Activated T-helper 2 cell treated with anti-CD3 and anti-CD28 coated beads, Interferon-gamma antibody, Interleukin-2, Interleukin-4, amounts not matched to agents 10 μg/mL and 5 μg/mL and 100 μg/mL, durations not matched to agents 14 hours and 24 hours and 36 hours (primary cell): ENCODE results near the gene ANKRD44. TPM values are rescaled to one million over a fixed set of nuclear protein-coding genes. Genes with fewer than 3 reads are reported as not detected.

ENCODE experiments used
- DNase-seq: peaks from one replicate; pipeline ENCODE4 v3.0.0; 2021; ENCODE audit warnings: low spot score
- H3K27ac Mint-ChIP-seq: one replicate; pipeline ENCODE4 v1.8.0; 2021; ENCODE audit warnings: mixed read lengths
- H3K27me3 Mint-ChIP-seq: one replicate; pipeline ENCODE4 v1.8.0; 2021; ENCODE audit warnings: low read depth, mixed read lengths
- H3K36me3 Mint-ChIP-seq: one replicate; pipeline ENCODE4 v1.8.0; 2021; ENCODE audit warnings: low read depth, mixed read lengths
- H3K4me1 Mint-ChIP-seq: one replicate; pipeline ENCODE4 v1.8.0; 2021; ENCODE audit warnings: low read depth, mixed read lengths
- H3K4me3 Mint-ChIP-seq: one replicate; pipeline ENCODE4 v1.8.0; 2021; ENCODE audit warnings: low read depth, mild to moderate bottlenecking, moderate library complexity, mixed read lengths
- H3K9me3 Mint-ChIP-seq: one replicate; pipeline ENCODE4 v1.8.0; 2021; ENCODE audit warnings: mixed read lengths
- intact Hi-C: fragments of 100-400 bp; cut with micrococcal nuclease; formaldehyde crosslinking; loops from one replicate; pipeline ENCODE4 v1.15.1; 2023
- total RNA-seq: library from RNA; stranded (reverse); gene quantifications from 2 replicates; pipeline ENCODE4 v1.2.3, GENCODE V29; 2022

Gene ANKRD44
- total RNA-seq, 1 donor from 2014 or later = 120 TPM

DNA sequence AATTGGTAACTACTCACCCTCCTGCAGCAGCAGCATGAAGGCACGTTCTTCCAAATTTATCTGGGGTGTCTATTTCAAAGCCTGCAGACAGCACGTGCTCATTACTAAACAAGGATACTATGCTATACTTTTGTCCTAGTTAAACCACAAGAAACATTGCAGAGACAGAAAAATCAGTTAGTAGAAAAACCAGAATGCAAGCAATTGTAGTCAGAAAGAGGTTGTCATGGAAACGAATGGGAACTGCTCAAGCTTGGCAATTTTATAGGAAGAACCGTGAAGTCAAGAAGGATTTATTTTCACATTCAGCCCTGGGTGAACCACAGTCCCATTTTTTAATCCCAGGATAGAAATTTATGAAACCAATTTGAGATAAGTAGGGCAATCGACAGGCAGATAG is 221.9 kb downstream of the ANKRD44 start:
- H3K27me3 Mint-ChIP-seq = no peaks in the 10 kb centered on the region
- no peak for DNase-seq
- H3K9me3 Mint-ChIP-seq = no peaks in the 10 kb centered on the region
- H3K36me3 Mint-ChIP-seq = peaks cover 72% of the 10 kb centered on the region
- H3K4me1 Mint-ChIP-seq = no peaks in the 10 kb centered on the region
- H3K27ac Mint-ChIP-seq = peak overlapping the region; percentile 46
- H3K4me3 Mint-ChIP-seq = no peak overlapping the region
- intact Hi-C loops = no loop called here

- Mint-ChIP-seq H3K36me3 (peaks cover 74% of the 10 kb centered on the region), H3K4me1 (no peaks in the 10 kb centered on the region), H3K27ac (no peak overlapping the region), H3K27me3 (no peaks in the 10 kb centered on the region), H3K4me3 (no peak overlapping the region), H3K9me3 (no peaks in the 10 kb centered on the region)
- no peak for DNase-seq
- intact Hi-C loops = no loop called here
Observed at GRCh38 chr2:197086500-197086899, 224.1 kb downstream of the ANKRD44 start.

DNA sequence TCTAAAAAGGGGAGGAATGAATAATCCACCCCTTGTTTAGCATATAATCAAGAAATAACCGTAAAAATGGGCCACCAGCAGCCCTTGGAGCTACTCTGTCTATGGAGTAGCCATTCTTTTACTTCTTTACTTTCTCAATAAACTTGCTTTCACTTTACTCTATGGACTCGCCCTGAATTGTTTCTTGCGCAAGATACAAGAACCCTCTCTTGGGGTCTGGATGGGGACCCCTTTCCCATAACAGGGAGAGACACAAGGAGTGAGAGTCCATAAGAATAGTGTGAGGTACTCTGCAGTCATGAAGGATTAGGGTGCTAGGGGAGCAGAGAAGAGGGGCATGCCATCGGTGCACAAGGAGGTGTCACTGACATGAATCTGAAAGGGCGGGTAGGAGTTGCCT is 224.9 kb downstream of the ANKRD44 start:
- no peaks in the 10 kb centered on the region for H3K4me1 Mint-ChIP-seq
- intact Hi-C loops = no loop called here
- H3K4me3 Mint-ChIP-seq = no peak overlapping the region
- DNase-seq = no peak
- H3K27me3 Mint-ChIP-seq = no peaks in the 10 kb centered on the region
- peaks cover 80% of the 10 kb centered on the region for H3K36me3 Mint-ChIP-seq
- no peaks in the 10 kb centered on the region for H3K9me3 Mint-ChIP-seq
- H3K27ac Mint-ChIP-seq = no peak overlapping the region

GRCh38 chr2:197081294-197081693 is 229.3 kb downstream of the ANKRD44 start:
- H3K27ac Mint-ChIP-seq = no peak overlapping the region
- no peak for DNase-seq
- intact Hi-C loops = loop anchor here (5.0 kb wide), 1 partner anchor 36 kb away; no protein-coding TSS in a partner anchor
- no peaks in the 10 kb centered on the region for H3K4me1 Mint-ChIP-seq
- peaks cover 83% of the 10 kb centered on the region for H3K36me3 Mint-ChIP-seq
- peaks cover 11% of the 10 kb centered on the region for H3K9me3 Mint-ChIP-seq
- H3K4me3 Mint-ChIP-seq = no peak overlapping the region
- no peaks in the 10 kb centered on the region for H3K27me3 Mint-ChIP-seq

DNA sequence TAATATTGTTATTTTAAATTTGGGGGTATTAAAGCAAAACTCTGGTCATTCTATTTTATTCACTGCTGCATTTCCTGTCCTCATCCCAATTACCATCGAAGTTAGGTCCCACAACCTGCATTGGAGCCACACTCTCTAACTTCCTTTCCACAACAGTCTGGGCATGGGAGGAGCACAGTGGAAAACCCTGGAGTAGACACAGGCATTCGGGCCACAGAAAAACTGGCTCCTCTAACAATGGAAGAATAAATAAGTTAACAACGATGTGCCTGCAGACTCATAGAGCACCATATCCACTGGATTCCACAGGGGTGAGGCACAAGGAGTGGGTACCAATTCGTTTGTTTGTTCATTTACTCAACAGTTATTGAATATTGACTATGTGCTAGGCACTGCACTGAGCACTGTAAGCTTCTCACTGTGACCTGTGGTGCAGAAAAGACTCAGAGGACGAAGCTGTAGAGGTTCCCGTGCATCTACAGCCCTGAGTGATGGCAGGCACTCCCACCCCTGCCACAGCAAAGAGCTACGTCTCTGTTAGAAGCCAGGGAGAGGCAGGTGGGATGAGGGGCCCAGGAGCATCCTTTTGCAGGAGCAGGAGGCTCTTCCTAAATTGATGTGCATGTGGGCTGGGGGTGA is 229.9 kb downstream of the ANKRD44 start:
- Mint-ChIP-seq H3K27me3 (no peaks in the 10 kb centered on the region), H3K9me3 (peaks cover 11% of the 10 kb centered on the region), H3K4me1 (no peaks in the 10 kb centered on the region), H3K36me3 (peaks cover 86% of the 10 kb centered on the region), H3K27ac (no peak overlapping the region), H3K4me3 (no peak overlapping the region)
- intact Hi-C loops = loop anchor here (5.0 kb wide), 1 partner anchor 37 kb away; no protein-coding TSS in a partner anchor
- DNase-seq = no peak

DNA sequence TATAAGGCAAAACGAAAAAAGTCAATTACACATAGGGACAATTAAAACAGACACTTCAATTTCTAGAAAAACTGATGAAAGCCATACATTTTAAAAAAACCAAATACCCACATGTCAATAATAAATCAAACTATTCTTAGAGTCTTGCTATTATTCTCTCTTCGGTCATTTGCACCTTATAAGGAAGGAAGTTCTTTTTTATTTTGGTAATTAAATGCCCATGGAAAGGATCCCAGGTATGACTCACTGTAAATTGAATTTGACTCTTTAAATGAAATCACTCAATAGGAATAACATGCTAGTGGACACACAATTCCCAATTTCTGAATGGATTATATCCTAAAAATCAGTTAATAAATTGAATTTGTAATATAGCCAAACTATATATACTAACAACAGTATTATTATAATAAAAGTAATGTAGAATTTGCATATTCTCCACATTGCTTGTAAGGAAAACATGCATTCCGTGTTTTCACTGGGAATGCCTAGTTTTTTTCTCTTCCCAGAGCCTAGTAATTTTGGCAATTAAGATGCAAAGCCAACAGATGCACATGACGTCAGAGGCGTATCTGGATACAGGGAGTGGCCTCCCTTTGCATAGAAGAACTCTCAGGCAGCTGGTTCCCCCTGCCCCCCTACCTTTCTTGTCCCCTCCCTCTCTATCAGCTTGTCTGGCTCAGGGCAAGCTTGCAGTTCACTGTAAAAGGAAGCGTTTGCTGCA is 230.6 kb downstream of the ANKRD44 start:
- no peaks in the 10 kb centered on the region for H3K27me3 Mint-ChIP-seq
- no peak overlapping the region for H3K4me3 Mint-ChIP-seq
- no peak overlapping the region for H3K27ac Mint-ChIP-seq
- H3K36me3 Mint-ChIP-seq = peaks cover 85% of the 10 kb centered on the region
- no peaks in the 10 kb centered on the region for H3K4me1 Mint-ChIP-seq
- intact Hi-C loops = loop anchor here (5.0 kb wide), 1 partner anchor 37 kb away; no protein-coding TSS in a partner anchor
- no peak for DNase-seq
- H3K9me3 Mint-ChIP-seq = peaks cover 11% of the 10 kb centered on the region

- H3K9me3 Mint-ChIP-seq = peaks cover 11% of the 10 kb centered on the region
- no peak overlapping the region for H3K4me3 Mint-ChIP-seq
- no peak overlapping the region for H3K27ac Mint-ChIP-seq
- no peaks in the 10 kb centered on the region for H3K27me3 Mint-ChIP-seq
- H3K4me1 Mint-ChIP-seq = no peaks in the 10 kb centered on the region
- intact Hi-C loops = no loop called here
- no peak for DNase-seq
- peaks cover 87% of the 10 kb centered on the region for H3K36me3 Mint-ChIP-seq
Observed at GRCh38 chr2:197079414-197079813, 231.2 kb downstream of the ANKRD44 start.

DNA sequence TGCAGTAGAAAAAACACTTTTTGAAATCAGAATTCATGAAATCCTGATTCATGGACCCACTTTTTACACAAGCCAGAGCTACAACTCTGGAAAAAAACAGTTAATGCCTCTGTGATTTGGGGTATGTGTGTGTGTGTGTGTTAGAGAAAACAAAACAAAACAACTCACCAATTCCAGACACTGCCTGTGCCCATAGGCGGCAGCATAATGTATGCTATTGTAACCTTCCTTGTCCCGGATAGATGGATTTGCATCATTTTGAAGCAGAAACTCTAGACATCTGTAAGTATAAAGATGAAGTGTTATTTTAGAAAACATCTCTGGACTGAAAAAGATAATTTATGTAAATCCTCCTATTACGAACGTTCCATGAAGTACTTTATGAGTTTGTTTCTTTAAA is 232.0 kb downstream of the ANKRD44 start:
- intact Hi-C loops = no loop called here
- no peak for DNase-seq
- H3K4me1 Mint-ChIP-seq = no peaks in the 10 kb centered on the region

DNA sequence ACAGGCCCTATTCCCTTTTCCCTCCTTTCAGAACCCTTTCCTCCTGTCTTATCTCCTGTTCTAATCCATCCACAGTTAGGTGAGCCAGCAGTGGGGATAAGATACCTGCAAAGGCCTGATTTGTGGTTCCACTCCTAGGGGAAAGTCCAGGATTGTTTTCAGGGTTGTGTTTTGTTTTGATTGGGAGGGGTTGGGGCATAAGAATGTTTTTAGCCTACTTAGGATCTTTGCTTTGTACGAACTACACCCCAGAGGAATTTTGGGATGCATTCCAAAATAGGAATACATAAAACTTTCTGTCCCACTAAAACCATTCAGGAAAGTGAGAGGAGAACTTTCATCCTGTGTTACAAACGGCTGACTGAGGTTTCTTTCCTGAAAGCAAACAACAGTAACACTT is 233.2 kb downstream of the ANKRD44 start:
- no peak overlapping the region for H3K4me3 Mint-ChIP-seq
- intact Hi-C loops = no loop called here
- peaks cover 4% of the 10 kb centered on the region for H3K4me1 Mint-ChIP-seq
- peaks cover 11% of the 10 kb centered on the region for H3K9me3 Mint-ChIP-seq
- peaks cover 81% of the 10 kb centered on the region for H3K36me3 Mint-ChIP-seq
- DNase-seq = no peak
- no peak overlapping the region for H3K27ac Mint-ChIP-seq
- H3K27me3 Mint-ChIP-seq = no peaks in the 10 kb centered on the region

More for the DNA sequence above, 232.0 kb downstream of the ANKRD44 start:
- H3K36me3 Mint-ChIP-seq = peaks cover 83% of the 10 kb centered on the region
- no peaks in the 10 kb centered on the region for H3K27me3 Mint-ChIP-seq
- peaks cover 11% of the 10 kb centered on the region for H3K9me3 Mint-ChIP-seq
- H3K4me3 Mint-ChIP-seq = no peak overlapping the region
- peak overlapping the region; percentile 0 for H3K27ac Mint-ChIP-seq

DNA sequence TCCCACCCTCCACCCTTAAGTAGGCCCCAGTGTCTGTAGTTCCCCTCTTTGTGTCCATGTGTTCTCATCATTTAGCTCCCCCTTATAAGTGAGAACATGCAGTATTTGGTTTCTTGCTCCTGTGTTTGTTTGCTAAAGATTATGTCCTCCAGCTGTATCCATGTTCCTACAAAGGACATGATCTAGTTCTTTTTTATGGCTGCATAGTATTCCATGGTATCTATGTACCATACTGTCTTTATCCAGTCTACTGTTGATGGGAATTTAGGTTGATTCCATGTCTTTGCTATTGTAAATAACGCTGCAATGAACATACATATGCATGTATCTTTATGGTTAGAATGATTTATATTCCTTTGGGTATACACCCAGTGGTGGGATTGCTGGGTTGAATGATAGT is 233.9 kb downstream of the ANKRD44 start:
- peaks cover 8% of the 10 kb centered on the region for H3K4me1 Mint-ChIP-seq
- no peaks in the 10 kb centered on the region for H3K27me3 Mint-ChIP-seq
- H3K36me3 Mint-ChIP-seq = peaks cover 78% of the 10 kb centered on the region
- H3K9me3 Mint-ChIP-seq = peaks cover 11% of the 10 kb centered on the region
- intact Hi-C loops = no loop called here
- DNase-seq = no peak
- H3K4me3 Mint-ChIP-seq = no peak overlapping the region
- no peak overlapping the region for H3K27ac Mint-ChIP-seq

DNA sequence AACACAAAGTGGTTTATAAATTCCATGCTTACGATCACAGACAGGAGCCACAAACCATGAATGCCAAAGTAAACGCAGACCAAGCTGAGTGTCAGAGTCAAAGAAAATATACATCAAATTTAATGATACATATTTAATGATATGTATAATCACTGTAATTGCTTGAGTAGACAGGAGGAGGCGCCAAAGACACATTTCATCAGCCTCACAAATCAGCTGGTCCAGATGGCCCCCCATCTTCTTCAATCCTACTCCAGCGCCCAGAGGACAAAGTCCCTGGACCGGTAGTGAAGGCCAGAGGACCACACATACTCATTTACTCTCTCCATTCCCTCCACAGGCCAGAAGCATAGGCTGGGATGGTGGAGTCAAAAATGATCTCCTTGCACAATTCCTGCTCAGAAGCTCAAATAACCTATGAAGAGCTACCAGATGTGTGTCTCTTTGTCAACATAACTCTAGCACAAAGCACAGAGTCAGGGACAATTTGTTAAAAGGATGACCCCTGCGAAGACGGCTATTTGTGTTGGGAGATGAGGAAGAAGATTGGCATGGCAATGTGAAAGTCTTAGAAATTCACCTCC is 234.7 kb downstream of the ANKRD44 start:
- Mint-ChIP-seq H3K27me3 (no peaks in the 10 kb centered on the region), H3K4me3 (no peak overlapping the region), H3K27ac (no peak overlapping the region), H3K9me3 (peaks cover 11% of the 10 kb centered on the region), H3K4me1 (peaks cover 15% of the 10 kb centered on the region), H3K36me3 (peaks cover 78% of the 10 kb centered on the region)
- no peak for DNase-seq
- intact Hi-C loops = no loop called here

DNA sequence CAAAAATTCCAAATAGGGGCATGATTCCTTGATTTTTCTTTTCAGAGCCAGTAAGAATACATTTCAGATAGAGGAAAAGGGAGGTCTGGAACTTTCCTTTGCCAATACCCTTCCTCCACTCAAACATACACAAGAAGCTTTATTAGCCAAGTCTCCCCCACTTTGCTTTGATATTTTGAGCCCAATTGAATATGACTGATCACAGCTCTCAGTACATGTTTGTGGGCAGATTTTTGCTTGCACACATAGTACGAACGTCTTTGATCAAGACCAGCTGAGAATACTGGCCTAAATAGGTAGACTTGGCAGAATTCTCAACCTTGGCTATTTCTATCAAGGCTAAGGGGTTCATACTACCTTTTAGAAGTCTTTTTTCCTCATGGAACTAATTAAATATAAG is 235.3 kb downstream of the ANKRD44 start:
- intact Hi-C loops = no loop called here
- H3K4me1 Mint-ChIP-seq = peaks cover 21% of the 10 kb centered on the region
- no peak for DNase-seq
- H3K27ac Mint-ChIP-seq = no peak overlapping the region
- H3K27me3 Mint-ChIP-seq = no peaks in the 10 kb centered on the region
- H3K4me3 Mint-ChIP-seq = no peak overlapping the region
- H3K36me3 Mint-ChIP-seq = peaks cover 78% of the 10 kb centered on the region
- peaks cover 13% of the 10 kb centered on the region for H3K9me3 Mint-ChIP-seq
